Measurements from ENCODE around the gene SLIT3. TPM values are rescaled to one million over a fixed set of nuclear protein-coding genes. Genes with fewer than 3 reads are reported as not detected.

The SLIT3 gene
- total and polyA plus RNA-seq, 10 of the 15 experiments (the other 5 are each of a cell fraction or from before 2014, with no cell fraction given), result 0.05 TPM; not detected in 9

DNA sequence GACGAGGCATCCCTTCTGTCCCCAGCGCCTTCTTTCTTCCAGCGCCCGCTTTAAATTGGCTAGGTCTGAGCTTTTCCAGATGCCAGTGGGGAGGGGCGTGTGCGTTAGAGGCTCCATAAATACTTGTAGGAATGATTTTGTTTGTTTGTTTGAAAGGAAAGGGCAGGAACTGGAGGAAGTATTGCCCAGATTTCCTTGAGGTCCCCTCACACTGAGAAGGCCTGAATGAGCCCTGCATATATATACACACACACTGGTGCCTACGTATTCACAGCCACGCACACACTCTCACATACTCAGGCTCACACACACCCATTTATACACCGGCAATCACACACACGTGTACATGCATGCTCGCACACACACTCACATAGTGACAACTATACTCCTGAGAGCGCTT is 1.0 kb upstream of the SLIT3 start:
- ChIA-PET RAD21 (ENCODE audit: unreplicated experiment) (interaction anchor here (1.3 kb wide), 1 partner anchor 596 kb away, joined by 4 read pairs; no protein-coding TSS in a partner anchor), CTCF (interaction anchor here (1.3 to 1.5 kb wide), 2 partner anchors 279 to 315 kb away, joined by 3 to 4 read pairs; no protein-coding TSS in a partner anchor), SMC1A (ENCODE audit: uncharacterized antibody, unreplicated experiment) (interaction anchor here (1.2 to 1.4 kb wide), 2 partner anchors 8 to 622 kb away, joined by 3 read pairs; no protein-coding TSS in a partner anchor), POLR2A (no interaction called here)
- H2AFZ ChIP-seq (ENCODE audit: control insufficient read depth, low read depth, low read length), result no peak overlapping the region
- 11% methylated on average over 12 of the region's 12 CpGs for whole genome bisulfite sequencing (ENCODE audit: insufficient coverage, insufficient replicate concordance, low lambda C conversion rate, missing lambda C conversion rate)
- BruUV-seq (replicated peaks), result no TSS peak
- H3K27ac ChIP-seq (ENCODE audit: control insufficient read depth, insufficient read depth), result no peak overlapping the region
- in situ Hi-C loops (cut with MboI), result loop anchor here (10.0 kb wide), 2 partner anchors 627 to 1037 kb away; no protein-coding TSS in a partner anchor
- no peak overlapping the region for H3K9ac ChIP-seq (ENCODE audit: control insufficient read depth, insufficient read depth, low read length)
- H3K4me3 ChIP-seq, result no peak overlapping the region
- no peaks in the 10 kb centered on the region; the same call in 2 of the 3 replicates for H3K9me3 ChIP-seq (replicated peaks; ENCODE audit: control insufficient read depth, insufficient read depth, low read length)
- H3K36me3 ChIP-seq (ENCODE audit: control insufficient read depth in 2 of 2, insufficient read depth in 2 of 2, low read length in 1 of 2), result no peaks in the 10 kb centered on the region
- no peak for FAIRE-seq
- ATAC-seq, result peak; percentile 40; the same call in 2 of the 3 replicates
- H3K27me3 ChIP-seq (replicated peaks in 1 of 2; ENCODE audit: control insufficient read depth in 2 of 2, insufficient read depth in 2 of 2, low read length in 1 of 2), result peaks cover 0 to 2% of the 10 kb centered on the region in 2 experiments; a peak in 2 of 4 replicates
- H3K4me2 ChIP-seq (ENCODE audit: control insufficient read depth, insufficient read depth), result no peak overlapping the region
- H3K79me2 ChIP-seq (ENCODE audit: control insufficient read depth, insufficient read depth, low read length), result no peaks in the 10 kb centered on the region
- intact Hi-C loops (cut with micrococcal nuclease; ENCODE audit: unreplicated experiment), result loop anchor here (1.0 to 5.0 kb wide), 6 partner anchors 245 to 1033 kb away; no protein-coding TSS in a partner anchor
- H3K4me1 ChIP-seq (ENCODE audit: control insufficient read depth, insufficient read depth, low read length), result no peaks in the 10 kb centered on the region
- TF ChIP-seq EP300 (IDR thresholded peaks at IDR 0.05; ENCODE audit: borderline replicate concordance in 1 of 2, control insufficient read depth in 1 of 2, low read depth in 2 of 2, low read length in 2 of 2) (no peak), PAX8 (IDR thresholded peaks at IDR 0.05) (no peak), SUZ12 (IDR thresholded peaks at IDR 0.05; ENCODE audit: unreplicated experiment) (no peak), RB1 (IDR thresholded peaks at IDR 0.05; ENCODE audit: borderline replicate concordance) (no peak), NFIC (IDR thresholded peaks at IDR 0.05; ENCODE audit: low read depth, low read length) (no peak), YY1 (IDR thresholded peaks at IDR 0.05; ENCODE audit: low read depth, low read length) (no peak), HDGF (IDR thresholded peaks at IDR 0.05) (no peak), CHD1 (IDR thresholded peaks at IDR 0.05; ENCODE audit: low read depth, low read length) (no peak), IKZF1 (conservative IDR thresholded peaks at IDR 0.05) (no peak), NRF1 (conservative IDR thresholded peaks at IDR 0.05; ENCODE audit: low read depth, low read length) (no peak), RAD21 (IDR thresholded peaks at IDR 0.05; ENCODE audit: insufficient read depth, low read depth, low read length) (no peak), STAT1 (conservative IDR thresholded peaks at IDR 0.05) (no peak), BMI1 (IDR thresholded peaks at IDR 0.05; ENCODE audit: borderline replicate concordance) (no peak), MTA3 (IDR thresholded peaks at IDR 0.05; ENCODE audit: borderline replicate concordance, low read length) (no peak)
- TF ChIP-seq, protein P1, sequence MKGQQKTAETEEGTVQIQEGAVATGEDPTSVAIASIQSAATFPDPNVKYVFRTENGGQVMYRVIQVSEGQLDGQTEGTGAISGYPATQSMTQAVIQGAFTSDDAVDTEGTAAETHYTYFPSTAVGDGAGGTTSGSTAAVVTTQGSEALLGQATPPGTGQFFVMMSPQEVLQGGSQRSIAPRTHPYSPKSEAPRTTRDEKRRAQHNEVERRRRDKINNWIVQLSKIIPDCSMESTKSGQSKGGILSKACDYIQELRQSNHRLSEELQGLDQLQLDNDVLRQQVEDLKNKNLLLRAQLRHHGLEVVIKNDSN (IDR thresholded peaks at IDR 0.05; ENCODE audit: borderline replicate concordance, extremely low read length, insufficient read depth, low read depth, low read length), result no peak
- TF ChIP-seq, protein P2, sequence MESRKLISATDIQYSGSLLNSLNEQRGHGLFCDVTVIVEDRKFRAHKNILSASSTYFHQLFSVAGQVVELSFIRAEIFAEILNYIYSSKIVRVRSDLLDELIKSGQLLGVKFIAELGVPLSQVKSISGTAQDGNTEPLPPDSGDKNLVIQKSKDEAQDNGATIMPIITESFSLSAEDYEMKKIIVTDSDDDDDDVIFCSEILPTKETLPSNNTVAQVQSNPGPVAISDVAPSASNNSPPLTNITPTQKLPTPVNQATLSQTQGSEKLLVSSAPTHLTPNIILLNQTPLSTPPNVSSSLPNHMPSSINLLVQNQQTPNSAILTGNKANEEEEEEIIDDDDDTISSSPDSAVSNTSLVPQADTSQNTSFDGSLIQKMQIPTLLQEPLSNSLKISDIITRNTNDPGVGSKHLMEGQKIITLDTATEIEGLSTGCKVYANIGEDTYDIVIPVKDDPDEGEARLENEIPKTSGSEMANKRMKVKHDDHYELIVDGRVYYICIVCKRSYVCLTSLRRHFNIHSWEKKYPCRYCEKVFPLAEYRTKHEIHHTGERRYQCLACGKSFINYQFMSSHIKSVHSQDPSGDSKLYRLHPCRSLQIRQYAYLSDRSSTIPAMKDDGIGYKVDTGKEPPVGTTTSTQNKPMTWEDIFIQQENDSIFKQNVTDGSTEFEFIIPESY (IDR thresholded peaks at IDR 0.05), result no peak
- TF ChIP-seq, protein P3, sequence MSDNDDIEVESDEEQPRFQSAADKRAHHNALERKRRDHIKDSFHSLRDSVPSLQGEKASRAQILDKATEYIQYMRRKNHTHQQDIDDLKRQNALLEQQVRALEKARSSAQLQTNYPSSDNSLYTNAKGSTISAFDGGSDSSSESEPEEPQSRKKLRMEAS (IDR thresholded peaks at IDR 0.05; ENCODE audit: low read depth, low read length), result no peak
- TF ChIP-seq, protein P4, sequence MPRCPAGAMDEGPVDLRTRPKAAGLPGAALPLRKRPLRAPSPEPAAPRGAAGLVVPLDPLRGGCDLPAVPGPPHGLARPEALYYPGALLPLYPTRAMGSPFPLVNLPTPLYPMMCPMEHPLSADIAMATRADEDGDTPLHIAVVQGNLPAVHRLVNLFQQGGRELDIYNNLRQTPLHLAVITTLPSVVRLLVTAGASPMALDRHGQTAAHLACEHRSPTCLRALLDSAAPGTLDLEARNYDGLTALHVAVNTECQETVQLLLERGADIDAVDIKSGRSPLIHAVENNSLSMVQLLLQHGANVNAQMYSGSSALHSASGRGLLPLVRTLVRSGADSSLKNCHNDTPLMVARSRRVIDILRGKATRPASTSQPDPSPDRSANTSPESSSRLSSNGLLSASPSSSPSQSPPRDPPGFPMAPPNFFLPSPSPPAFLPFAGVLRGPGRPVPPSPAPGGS (IDR thresholded peaks at IDR 0.05; ENCODE audit: borderline replicate concordance, insufficient read depth, low read depth, low read length, poor library complexity, severe bottlenecking), result no peak
- TF ChIP-seq, protein P5, sequence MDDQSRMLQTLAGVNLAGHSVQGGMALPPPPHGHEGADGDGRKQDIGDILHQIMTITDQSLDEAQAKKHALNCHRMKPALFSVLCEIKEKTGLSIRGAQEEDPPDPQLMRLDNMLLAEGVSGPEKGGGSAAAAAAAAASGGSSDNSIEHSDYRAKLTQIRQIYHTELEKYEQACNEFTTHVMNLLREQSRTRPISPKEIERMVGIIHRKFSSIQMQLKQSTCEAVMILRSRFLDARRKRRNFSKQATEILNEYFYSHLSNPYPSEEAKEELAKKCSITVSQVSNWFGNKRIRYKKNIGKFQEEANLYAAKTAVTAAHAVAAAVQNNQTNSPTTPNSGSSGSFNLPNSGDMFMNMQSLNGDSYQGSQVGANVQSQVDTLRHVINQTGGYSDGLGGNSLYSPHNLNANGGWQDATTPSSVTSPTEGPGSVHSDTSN (IDR thresholded peaks at IDR 0.05; ENCODE audit: insufficient replicate concordance, low read depth, low read length), result no peak
- H4K20me1 ChIP-seq (ENCODE audit: control insufficient read depth, insufficient read depth), result no peaks in the 10 kb centered on the region
- no peak for DNase-seq (ENCODE audit: low read depth, low spot score)
